Stimulated activated CD4-positive, alpha-beta T cell treated with anti-CD3 and anti-CD28 coated beads, Interleukin-12 subunit alpha, Interleukin-12 subunit beta, amount 100 ng/mL, for 4 hours (primary cell): ENCODE data around the gene DYNC1H1.

Experiments used
- DNase-seq: peaks from one replicate; pipeline ENCODE4 v3.0.0-alpha.2; 2020

The DYNC1H1 gene

DNA sequence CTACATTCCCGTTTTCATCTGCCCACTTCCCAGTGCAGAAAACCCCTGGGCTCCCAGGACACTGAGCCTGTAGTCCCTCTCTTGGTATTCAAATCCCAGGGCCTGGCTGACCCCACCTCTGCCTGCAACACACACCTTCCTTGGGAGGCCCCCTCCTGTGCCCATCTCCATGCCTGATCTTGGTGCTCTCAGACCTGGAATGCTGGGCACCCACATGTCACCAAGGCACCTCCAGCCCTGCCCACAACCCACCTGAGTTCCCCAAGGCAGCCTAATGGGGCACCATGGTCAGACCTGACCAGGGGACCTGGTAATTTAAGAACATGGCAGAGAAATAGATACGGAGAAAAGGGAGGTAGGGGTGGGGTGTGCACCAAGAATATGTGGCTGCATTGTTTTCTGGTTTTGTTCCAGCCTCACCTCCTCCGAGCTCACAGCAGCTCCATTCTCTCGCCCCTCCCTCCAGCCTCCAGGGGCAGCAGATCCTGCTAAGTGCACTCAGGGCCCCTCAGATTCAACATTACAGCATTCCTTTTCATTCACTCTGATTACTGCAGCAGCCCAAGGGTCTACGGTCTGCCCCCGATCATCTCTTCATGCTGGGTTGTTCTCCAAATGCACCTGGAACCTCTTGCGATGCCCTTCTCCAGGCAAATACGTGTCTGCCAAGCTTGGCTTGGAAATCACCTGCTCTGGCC lies 131.6 kb downstream of the DYNC1H1 start:
- no peak for DNase-seq

- peak; percentile 72 for DNase-seq
Observed at GRCh38 chr14:102096569-102097188, 132.3 kb downstream of the DYNC1H1 start.

GRCh38 chr14:102097441-102098135 lies 133.2 kb downstream of the DYNC1H1 start:
- no peak for DNase-seq

GRCh38 chr14:102103062-102103695 lies 138.8 kb downstream of the DYNC1H1 start:
- no peak for DNase-seq

DNA sequence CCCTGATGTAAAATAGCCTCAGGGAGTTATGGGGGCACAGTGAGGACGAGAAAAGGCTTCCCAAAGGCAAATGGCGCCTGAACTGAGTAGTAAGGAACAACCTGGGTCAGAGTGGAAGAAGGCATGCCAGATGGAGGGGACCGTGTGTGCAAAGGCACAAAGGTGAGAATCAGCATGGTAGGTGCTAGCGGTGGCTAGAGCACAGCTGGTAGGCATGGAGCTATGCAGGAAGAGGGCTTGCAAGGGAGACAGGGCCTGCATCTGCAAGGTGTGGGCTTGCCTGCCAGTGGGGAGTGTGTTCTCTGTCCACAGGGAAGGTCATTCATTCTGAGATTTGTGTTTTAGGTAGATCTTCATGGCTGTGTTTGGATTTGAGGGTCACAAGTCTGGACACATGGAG lies 141.0 kb downstream of the DYNC1H1 start:
- no peak for DNase-seq
